Type B pancreatic cell (in vitro differentiated cells): ENCODE data around the gene TOMM5. TPM values are rescaled to one million over a fixed set of nuclear protein-coding genes. Genes with fewer than 3 reads are reported as not detected.

Experiments
- DNase-seq: peaks from one replicate; pipeline ENCODE4 v3.0.0; 2021; ENCODE audit warnings: mixed read lengths; ENCODE audit not compliant: unreplicated experiment; ENCODE audit errors: extremely low spot score
- H3K27ac Mint-ChIP-seq: 2 replicates; pipeline ENCODE4 v1.8.0; 2021; ENCODE audit warnings: mild to moderate bottlenecking, mixed read lengths
- H3K27me3 Mint-ChIP-seq: 2 replicates; pipeline ENCODE4 v1.8.0; 2021; ENCODE audit warnings: mixed read lengths
- H3K36me3 Mint-ChIP-seq: 2 replicates; pipeline ENCODE4 v1.8.0; 2021; ENCODE audit warnings: mixed read lengths
- H3K4me1 Mint-ChIP-seq: one replicate; pipeline ENCODE4 v1.8.0; 2021; ENCODE audit warnings: mixed read lengths; ENCODE audit not compliant: unreplicated experiment
- H3K4me3 Mint-ChIP-seq: 2 replicates; pipeline ENCODE4 v1.8.0; 2021; ENCODE audit warnings: mild to moderate bottlenecking, mixed read lengths
- H3K9me3 Mint-ChIP-seq: 2 replicates; pipeline ENCODE4 v1.8.0; 2021; ENCODE audit warnings: mixed read lengths
- CTCF ChIP-seq: fragments of 200-600 bp; sonication (generic); conservative IDR thresholded peaks from 2 replicates; pipeline ENCODE4 v1.5.0; 2021; ENCODE audit warnings: antibody characterized with exemption, mild to moderate bottlenecking
- total RNA-seq: library from RNA; stranded (reverse); gene quantifications from 2 replicates; pipeline ENCODE4 v1.2.1, GENCODE V29; 2021; ENCODE audit warnings: low replicate concordance

Gene TOMM5
- total RNA-seq, 1 donor from 2014 or later = 144 TPM

DNA sequence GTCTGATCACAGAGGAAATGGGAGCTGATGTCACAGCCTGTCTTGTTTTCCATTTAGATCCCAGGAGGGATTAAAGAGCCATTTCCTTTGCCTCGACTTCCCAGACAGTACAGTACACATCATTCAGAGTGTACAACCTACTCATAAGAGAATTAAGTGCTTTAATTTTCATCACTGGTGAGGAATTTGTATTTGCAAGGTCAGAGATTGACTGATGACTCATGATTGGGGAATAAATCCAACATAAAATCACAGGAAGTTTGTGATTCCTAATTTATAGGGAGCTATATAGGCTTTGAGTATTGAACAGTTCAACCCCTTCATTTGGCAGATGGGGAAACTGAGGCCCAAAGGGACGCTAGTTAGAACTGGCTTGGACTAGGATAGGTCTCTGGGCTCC, 4.1 kb upstream of the TOMM5 start:
- Mint-ChIP-seq H3K4me3 (no peak overlapping the region), H3K27me3 (peaks cover 33% of the 10 kb centered on the region), H3K27ac (no peak overlapping the region), H3K9me3 (no peaks in the 10 kb centered on the region), H3K36me3 (peaks cover 4% of the 10 kb centered on the region), H3K4me1 (peaks cover 9% of the 10 kb centered on the region)
- TF ChIP-seq CTCF = no peak
- DNase-seq = no peak

DNA sequence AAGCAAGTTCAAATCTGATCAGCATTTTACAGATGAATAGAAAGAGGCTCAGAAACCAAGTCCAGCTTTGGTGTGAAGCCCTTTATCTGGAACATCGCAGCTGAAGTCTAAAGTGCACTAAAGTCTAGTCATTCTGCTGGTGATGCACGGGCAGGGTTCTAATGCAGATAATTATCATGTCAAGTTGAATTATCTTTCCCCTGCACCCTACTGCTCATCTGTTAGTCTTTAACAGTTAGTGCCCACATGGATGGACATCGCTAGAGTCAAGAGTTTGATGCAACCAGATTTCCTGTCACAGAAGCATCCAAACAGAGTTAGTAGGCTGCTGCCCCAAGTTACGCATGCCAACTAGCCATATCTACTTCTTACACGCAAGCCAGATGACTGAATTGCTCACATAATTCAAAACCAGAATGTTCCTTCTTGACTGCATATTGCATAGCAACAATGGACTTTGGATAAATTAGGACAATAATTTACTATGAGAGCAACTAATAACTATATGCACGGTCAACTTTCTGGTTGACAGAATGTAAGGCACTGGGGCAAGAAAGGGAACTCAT, 1.6 kb upstream of the TOMM5 start:
- no peaks in the 10 kb centered on the region for H3K9me3 Mint-ChIP-seq
- peak overlapping the region; percentile 79 for H3K4me3 Mint-ChIP-seq

GRCh38 chr9:37587521-37587920, 4.9 kb downstream of the TOMM5 start:
- DNase-seq = no peak
- Mint-ChIP-seq H3K27me3 (peaks cover 3% of the 10 kb centered on the region), H3K36me3 (peaks cover 20% of the 10 kb centered on the region), H3K9me3 (no peaks in the 10 kb centered on the region), H3K27ac (no peak overlapping the region), H3K4me1 (peaks cover 9% of the 10 kb centered on the region), H3K4me3 (no peak overlapping the region)
- no peak for TF ChIP-seq CTCF

More for the DNA sequence above, 1.6 kb upstream of the TOMM5 start:
- Mint-ChIP-seq H3K27ac (peak overlapping the region; percentile 63), H3K36me3 (peaks cover 4% of the 10 kb centered on the region), H3K27me3 (peaks cover 22% of the 10 kb centered on the region), H3K4me1 (peaks cover 14% of the 10 kb centered on the region)
- no peak for TF ChIP-seq CTCF
- no peak for DNase-seq

- Mint-ChIP-seq H3K4me3 (no peak overlapping the region), H3K27ac (peak overlapping the region; percentile 46), H3K27me3 (no peaks in the 10 kb centered on the region), H3K36me3 (peaks cover 17% of the 10 kb centered on the region), H3K4me1 (no peaks in the 10 kb centered on the region), H3K9me3 (no peaks in the 10 kb centered on the region)
- no peak for TF ChIP-seq CTCF
- DNase-seq = no peak
These were observed 8.8 kb downstream of the TOMM5 start for GRCh38 chr9:37583522-37584121.

DNA sequence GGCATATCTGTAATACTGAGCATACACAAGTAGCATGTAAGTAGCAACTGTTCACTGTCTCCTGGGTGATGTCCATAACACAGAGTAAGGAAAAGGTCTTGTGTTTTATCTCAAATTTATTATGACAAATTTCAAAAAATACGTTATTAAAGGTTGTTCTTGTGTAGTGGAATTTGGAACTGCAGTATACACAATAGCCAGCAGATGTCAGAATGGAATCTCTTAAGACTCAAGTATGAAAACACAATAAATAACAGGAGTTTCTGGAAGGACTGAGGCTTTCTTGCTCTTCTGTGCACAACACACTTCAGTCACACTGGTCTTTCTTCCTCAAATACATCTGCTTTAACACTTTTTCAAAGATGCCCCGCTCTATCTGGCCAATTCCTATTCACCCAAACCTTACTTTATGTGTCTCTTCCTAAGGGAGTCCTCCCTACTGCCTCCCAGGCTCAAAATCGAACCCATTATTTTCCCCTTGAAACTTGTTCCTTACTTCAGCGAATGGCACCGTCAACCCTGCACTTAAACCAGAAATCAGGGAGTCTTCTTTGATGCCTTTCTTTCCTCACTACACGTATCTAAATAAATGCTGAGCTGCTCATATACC, 9.7 kb downstream of the TOMM5 start:
- H3K4me3 Mint-ChIP-seq = no peak overlapping the region
- H3K36me3 Mint-ChIP-seq = peaks cover 17% of the 10 kb centered on the region
- DNase-seq = no peak
- peak overlapping the region; percentile 46 for H3K27ac Mint-ChIP-seq
- no peaks in the 10 kb centered on the region for H3K27me3 Mint-ChIP-seq
- peaks cover under 1% of the 10 kb centered on the region for H3K4me1 Mint-ChIP-seq
- no peaks in the 10 kb centered on the region for H3K9me3 Mint-ChIP-seq
- peak; percentile 77 for TF ChIP-seq CTCF
